ENCODE measurements around the gene ERAL1. TPM values are rescaled to one million over a fixed set of nuclear protein-coding genes. Genes with fewer than 3 reads are reported as not detected.

Gene ERAL1
- total and polyA plus RNA-seq, 2 of the 13 experiments (the other 11 are each of a cell fraction or from before 2014, with no cell fraction given) = 46.9 to 72.2 TPM

GRCh38 chr17:28889996-28890395, 35.2 kb downstream of the ERAL1 start:
- H3K4me1 ChIP-seq (ENCODE audit: insufficient read depth, low read length) = peaks cover 17% of the 10 kb centered on the region
- peaks cover 3% of the 10 kb centered on the region for H3K79me2 ChIP-seq (ENCODE audit: insufficient read depth, low read length)
- no peak overlapping the region for H3K4me3 ChIP-seq (replicated peaks in 1 of 3; ENCODE audit: insufficient read depth in 1 of 3, low read depth in 2 of 3, low read length in 3 of 3)
- no peaks in the 10 kb centered on the region for H3K9me3 ChIP-seq (ENCODE audit: low read length)
- no peaks in the 10 kb centered on the region for H3K27me3 ChIP-seq (ENCODE audit: control insufficient read depth in 1 of 2, insufficient read depth in 2 of 2, low read length in 2 of 2)
- BruUV-seq (replicated peaks) = no TSS peak
- 96% methylated on average over 5 of the region's 5 CpGs for WGBS (ENCODE audit: low lambda C conversion rate)
- H3K27ac ChIP-seq (ENCODE audit: extremely low read length, insufficient read depth, low read length) = no peak overlapping the region
- ATAC-seq (no peak), FAIRE-seq (no peak), DNase-seq (ENCODE audit: low spot score) (no peak)
- ChIA-PET CTCF (ENCODE audit: low intra/inter-chr PET ratio, low total read pairs) (no interaction called here), POLR2A (no interaction called here)
- no peaks in the 10 kb centered on the region for H4K20me1 ChIP-seq (ENCODE audit: insufficient read depth, low read length)
- intact Hi-C loops (cut with micrococcal nuclease; ENCODE audit: unreplicated experiment) (no loop called here), in situ Hi-C loops (cut with HindIII; ENCODE audit: extremely low pct_ligation_motif_present, low pct_unique_long_range_greater_than_20kb) (loop anchor here (10.0 to 25.0 kb wide), 2 partner anchors 125 to 253 kb away; partner anchors contain the start of gene BLTP2)
- H3K9ac ChIP-seq (ENCODE audit: insufficient read depth, low read depth, low read length) = no peak overlapping the region
- no peak overlapping the region for H3K4me2 ChIP-seq (ENCODE audit: low read depth, low read length)
- TF ChIP-seq ZNF274 (CRISPR knock-in tag; IDR thresholded peaks at IDR 0.05) = no peak
- no peak for TF ChIP-seq PRPF4 (IDR thresholded peaks at IDR 0.05; ENCODE audit: low read depth, low read length, poor library complexity, severe bottlenecking)
- no peak for TF ChIP-seq PAX8 (CRISPR knock-in tag; IDR thresholded peaks at IDR 0.05; ENCODE audit: borderline replicate concordance)
- TF ChIP-seq ZNF83 (CRISPR knock-in tag; IDR thresholded peaks at IDR 0.05; ENCODE audit: borderline replicate concordance) = no peak
- no peak for TF ChIP-seq ZNF569 (CRISPR knock-in tag; IDR thresholded peaks at IDR 0.05; ENCODE audit: borderline replicate concordance)
- no peak for TF ChIP-seq TIGD3 (CRISPR knock-in tag; IDR thresholded peaks at IDR 0.05; ENCODE audit: borderline replicate concordance)
- no peak overlapping the region for H2AFZ ChIP-seq (ENCODE audit: low read length)
- H3K36me3 ChIP-seq (replicated peaks in 1 of 2; ENCODE audit: control insufficient read depth in 1 of 2, insufficient read depth in 2 of 2, low read length in 2 of 2) = peaks cover 3 to 9% of the 10 kb centered on the region in 2 experiments; a peak in 3 of 5 replicates

GRCh38 chr17:28891201-28891600, 36.4 kb downstream of the ERAL1 start:
- no peak for DNase-seq (ENCODE audit: low spot score)
- Histone ChIP-seq H3K4me3 (replicated peaks in 1 of 3; ENCODE audit: insufficient read depth in 1 of 3, low read depth in 2 of 3, low read length in 3 of 3) (no peak overlapping the region), H3K27ac (ENCODE audit: extremely low read length, insufficient read depth, low read length) (no peak overlapping the region), H3K79me2 (ENCODE audit: insufficient read depth, low read length) (peaks cover 15% of the 10 kb centered on the region), H3K4me2 (ENCODE audit: low read depth, low read length) (no peak overlapping the region), H3K27me3 (ENCODE audit: control insufficient read depth in 1 of 2, insufficient read depth in 2 of 2, low read length in 2 of 2) (no peaks in the 10 kb centered on the region), H3K4me1 (ENCODE audit: insufficient read depth, low read length) (peaks cover 27% of the 10 kb centered on the region), H4K20me1 (ENCODE audit: insufficient read depth, low read length) (no peaks in the 10 kb centered on the region; the same call in none of the 2 replicates), H3K36me3 (replicated peaks in 1 of 2; ENCODE audit: control insufficient read depth in 1 of 2, insufficient read depth in 2 of 2, low read length in 2 of 2) (peaks cover 0 to 3% of the 10 kb centered on the region in 2 experiments; a peak in 2 of 5 replicates), H3K9me3 (ENCODE audit: low read length) (no peaks in the 10 kb centered on the region), H3K9ac (ENCODE audit: insufficient read depth, low read depth, low read length) (no peak overlapping the region), H2AFZ (ENCODE audit: low read length) (no peak overlapping the region)
- ATAC-seq = no peak
- POLR2A ChIA-PET = interaction anchor here (0.6 to 1.2 kb wide), 3 partner anchors 9 to 83 kb away, joined by 3 read pairs; no protein-coding TSS in a partner anchor
- FAIRE-seq = no peak
- WGBS (ENCODE audit: low lambda C conversion rate) = 92% methylated on average over 1 of the region's 1 CpG
- no TSS peak for BruUV-seq (replicated peaks)
- CTCF ChIA-PET (ENCODE audit: low intra/inter-chr PET ratio, low total read pairs) = no interaction called here
- intact Hi-C loops (cut with micrococcal nuclease; ENCODE audit: unreplicated experiment) = no loop called here
- in situ Hi-C loops (cut with HindIII; ENCODE audit: extremely low pct_ligation_motif_present, low pct_unique_long_range_greater_than_20kb) = loop anchor here (25.0 kb wide), 1 partner anchor 254 kb away; the partner anchor contains the start of gene BLTP2
- TF ChIP-seq ZNF101 (CRISPR knock-in tag; IDR thresholded peaks at IDR 0.05; ENCODE audit: borderline replicate concordance, low read depth) = no peak
- TF ChIP-seq POLR2A (IDR thresholded peaks at IDR 0.05; ENCODE audit: insufficient read depth in 1 of 2, low read depth in 2 of 2, low read length in 2 of 2) = 0 out of 4 replicates have a peak, but pooled peaks of 1 of the 2 experiments have one; percentile 19
- TF ChIP-seq ZNF691 (CRISPR knock-in tag; IDR thresholded peaks at IDR 0.05; ENCODE audit: borderline replicate concordance, low read depth) = no peak
- TF ChIP-seq UBTF (CRISPR knock-in tag; IDR thresholded peaks at IDR 0.05) = no peak
- TF ChIP-seq TSC22D2 (CRISPR knock-in tag; IDR thresholded peaks at IDR 0.05; ENCODE audit: borderline replicate concordance) = no peak

Measured in HepG2 (cell line).